GM12872 (cell line): ENCODE measurements around the gene RAD51B.

ENCODE experiments used
- TF ChIP-seq, protein P1 (sequence below): IDR thresholded peaks from 3 replicates; pipeline ENCODE4 v1.5.1; 2011; ENCODE audit warnings: low read depth, mild to moderate bottlenecking, low read length, moderate library complexity; ENCODE audit not compliant: insufficient read depth

The RAD51B gene

DNA sequence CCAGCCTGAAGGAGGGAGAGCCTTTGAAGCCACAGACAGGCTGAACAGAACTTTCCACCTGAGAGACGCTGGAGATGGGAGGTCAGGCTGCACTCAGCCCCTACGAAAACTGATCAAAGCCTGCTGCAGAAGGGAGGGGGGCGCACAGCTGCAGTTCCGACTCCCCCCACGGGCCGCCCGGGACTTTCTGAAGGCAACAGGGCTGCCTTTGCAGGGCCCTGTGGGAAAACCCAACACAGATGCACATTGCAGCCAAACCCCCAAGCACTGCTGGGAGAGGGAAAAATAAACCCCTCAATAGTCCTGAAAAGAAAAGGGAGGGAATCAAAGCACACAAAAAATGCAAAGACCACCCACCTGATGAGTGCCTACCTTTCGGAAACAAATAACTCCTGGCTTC, 682.7 kb downstream of the RAD51B start:
- TF ChIP-seq, protein P1, sequence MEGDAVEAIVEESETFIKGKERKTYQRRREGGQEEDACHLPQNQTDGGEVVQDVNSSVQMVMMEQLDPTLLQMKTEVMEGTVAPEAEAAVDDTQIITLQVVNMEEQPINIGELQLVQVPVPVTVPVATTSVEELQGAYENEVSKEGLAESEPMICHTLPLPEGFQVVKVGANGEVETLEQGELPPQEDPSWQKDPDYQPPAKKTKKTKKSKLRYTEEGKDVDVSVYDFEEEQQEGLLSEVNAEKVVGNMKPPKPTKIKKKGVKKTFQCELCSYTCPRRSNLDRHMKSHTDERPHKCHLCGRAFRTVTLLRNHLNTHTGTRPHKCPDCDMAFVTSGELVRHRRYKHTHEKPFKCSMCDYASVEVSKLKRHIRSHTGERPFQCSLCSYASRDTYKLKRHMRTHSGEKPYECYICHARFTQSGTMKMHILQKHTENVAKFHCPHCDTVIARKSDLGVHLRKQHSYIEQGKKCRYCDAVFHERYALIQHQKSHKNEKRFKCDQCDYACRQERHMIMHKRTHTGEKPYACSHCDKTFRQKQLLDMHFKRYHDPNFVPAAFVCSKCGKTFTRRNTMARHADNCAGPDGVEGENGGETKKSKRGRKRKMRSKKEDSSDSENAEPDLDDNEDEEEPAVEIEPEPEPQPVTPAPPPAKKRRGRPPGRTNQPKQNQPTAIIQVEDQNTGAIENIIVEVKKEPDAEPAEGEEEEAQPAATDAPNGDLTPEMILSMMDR: no peak

DNA sequence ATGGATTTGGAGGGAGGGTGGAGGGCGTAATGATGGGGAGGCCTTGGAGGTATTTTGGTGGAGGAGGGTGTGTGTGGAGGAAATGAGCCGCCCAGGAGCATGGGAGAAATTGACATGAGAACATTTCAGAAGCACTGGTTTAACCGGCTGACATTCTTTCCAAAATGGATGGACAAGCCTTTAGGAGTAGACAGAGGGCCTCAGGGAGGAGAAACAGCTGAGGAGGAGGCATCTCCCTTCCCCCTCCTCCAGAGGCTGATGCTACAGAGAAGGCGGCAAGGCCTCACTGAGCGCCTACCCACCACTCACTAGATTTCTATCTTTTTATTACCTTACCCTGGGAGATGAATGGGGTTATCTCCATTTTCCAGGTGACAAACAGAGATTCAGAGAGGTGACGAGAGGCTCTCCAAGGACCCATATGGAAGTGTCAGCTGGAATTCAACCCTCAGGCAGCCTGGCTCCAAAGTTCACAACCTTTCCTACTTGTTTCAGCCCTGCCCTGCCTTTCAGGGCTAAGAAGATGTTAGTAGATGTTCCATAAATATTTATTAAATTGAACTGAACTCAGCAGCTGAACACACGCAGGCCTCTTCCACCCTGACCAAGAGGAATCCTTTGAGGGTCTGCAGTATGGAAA, 683.7 kb downstream of the RAD51B start:
- TF ChIP-seq, protein P1: no peak

DNA sequence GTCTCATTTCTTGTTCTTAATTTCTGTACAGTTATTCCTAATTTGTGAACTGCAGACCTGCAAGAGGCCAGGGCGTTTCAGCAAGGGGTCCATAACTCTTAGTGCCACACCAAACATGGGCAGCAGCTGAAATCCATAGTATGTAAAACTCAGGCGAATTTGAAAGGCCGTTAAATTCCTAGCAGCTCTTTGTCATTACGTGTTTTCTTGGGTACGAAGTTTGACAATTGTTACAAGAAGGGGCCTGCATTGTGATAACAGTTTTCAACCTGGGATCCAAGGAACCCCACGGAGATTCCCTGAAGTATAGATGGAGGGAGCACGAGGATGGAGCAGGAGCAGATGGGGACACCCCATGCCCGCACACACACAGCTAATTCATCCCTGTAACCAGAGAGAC, 685.3 kb downstream of the RAD51B start:
- TF ChIP-seq, protein P1: no peak

DNA sequence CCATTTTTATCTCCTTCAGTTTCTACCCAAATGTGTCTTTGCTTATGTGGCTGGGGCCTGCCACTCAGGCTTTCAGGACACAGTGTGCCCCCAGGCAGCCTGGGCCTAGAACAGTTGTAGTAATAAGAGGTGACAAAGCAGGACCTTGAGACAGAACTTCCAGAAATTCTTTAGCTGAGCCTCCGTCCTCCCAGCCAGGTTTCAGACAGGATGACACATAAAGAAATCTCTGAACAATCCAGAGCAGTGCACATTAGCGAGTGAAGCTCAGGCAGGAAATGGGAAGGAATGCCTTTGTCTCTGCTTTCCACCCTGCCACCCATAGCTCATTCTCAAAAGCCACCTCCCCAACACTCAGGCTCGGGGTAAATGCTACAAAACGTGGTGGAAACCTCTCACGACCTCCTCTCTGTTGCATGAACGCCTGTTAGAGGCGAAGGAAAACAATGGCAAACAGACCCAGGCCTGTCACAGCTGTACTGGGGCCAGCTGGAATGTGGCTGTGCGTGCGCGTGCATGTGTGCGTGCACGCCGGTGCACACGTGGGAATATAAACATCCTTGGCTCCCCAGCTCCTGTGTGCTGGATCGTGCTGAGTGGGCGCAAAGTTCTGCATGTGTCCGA, 686.6 kb downstream of the RAD51B start:
- TF ChIP-seq, protein P1: no peak

DNA sequence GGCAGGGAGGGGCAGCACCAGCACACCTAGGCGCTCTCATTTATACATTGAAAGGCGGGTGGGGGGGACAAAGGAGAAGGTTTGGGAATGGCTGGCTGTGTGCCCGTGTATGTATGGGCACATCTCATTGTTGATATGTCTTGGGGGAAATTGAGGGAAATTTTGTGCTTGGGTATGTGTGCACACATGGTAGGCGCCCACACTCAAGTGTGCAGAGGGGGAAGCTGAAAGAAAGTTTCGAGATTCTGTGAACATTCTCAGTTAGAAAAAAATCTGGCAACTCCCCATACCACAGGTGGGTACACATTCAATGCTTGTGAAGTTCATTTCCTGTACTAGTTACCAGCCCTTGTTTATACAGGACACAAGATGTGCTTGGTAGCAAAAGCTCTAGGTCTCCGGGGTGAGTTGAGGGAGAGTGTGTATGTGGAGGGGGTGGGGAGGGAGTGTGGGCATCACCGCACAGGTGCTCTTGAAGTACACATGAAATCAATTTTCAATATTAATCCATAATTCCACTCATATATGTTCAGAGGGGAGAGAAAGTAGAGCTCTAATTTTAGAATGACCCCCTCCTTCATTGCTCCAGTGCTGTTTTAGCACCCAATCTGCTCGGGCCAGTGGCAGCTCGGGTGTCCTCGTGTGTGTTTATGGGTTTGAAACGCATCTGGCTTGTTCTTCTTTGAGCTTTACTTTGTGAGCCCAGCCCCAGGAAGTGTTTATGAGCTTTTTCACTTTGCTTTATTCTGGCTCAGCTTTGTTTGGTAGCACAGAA, 687.3 kb downstream of the RAD51B start:
- TF ChIP-seq, protein P1: no peak

DNA sequence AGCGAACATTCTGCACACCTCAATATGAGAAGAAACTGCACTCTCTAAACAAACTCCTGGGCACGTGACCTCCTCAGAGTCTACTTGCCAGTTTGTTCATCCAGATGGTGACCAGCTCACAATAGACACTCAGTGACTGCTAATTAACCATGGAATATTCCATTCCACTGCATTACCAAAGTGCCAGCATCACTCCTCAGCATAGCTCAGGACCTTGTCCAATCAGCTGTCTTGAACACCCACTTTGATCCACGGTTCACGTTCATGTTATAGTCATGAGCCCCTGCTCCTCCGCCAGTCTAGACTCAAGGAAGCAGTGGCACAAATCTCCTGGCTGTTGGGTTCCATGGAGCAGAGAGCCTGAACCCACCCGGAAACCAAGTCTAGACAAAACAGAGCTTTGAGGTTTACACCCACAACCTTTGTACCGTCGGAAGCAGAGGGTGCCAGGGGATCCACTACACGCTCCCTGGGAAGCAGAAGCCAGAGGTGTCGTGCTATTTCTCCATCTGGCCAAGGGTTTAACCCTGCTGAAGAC, 688.0 kb downstream of the RAD51B start:
- TF ChIP-seq, protein P1: no peak

DNA sequence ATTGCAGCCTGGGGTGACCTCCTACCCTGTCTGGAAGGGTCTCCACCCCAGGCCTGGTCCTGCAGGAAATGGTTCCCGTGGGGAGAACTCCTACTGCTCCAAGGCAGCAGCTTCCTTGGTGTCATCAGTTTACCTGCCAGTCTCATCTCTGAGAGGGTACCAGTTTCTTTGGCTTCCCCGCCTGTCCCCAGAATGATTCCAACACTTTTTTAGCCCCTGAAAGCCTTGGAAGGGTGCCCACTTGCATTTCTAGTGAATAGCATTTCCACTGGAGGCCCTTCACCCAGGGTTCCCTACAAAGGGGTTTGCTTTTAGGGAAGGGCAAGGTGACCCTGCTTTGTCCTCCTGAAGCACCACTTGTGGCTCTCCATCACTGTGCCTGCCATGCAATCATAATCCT, 689.0 kb downstream of the RAD51B start:
- TF ChIP-seq, protein P1: no peak
